HG02938 (cell line): ENCODE results near the gene FGA.
"Not testable (repeated sequence)": the region's sequence is repeated elsewhere in the genome, so short reads cannot be mapped to it uniquely, and the experiment has no call there.

Experiments
- ATAC-seq: cut with Tn5 transposase; IDR thresholded peaks from one replicate; pipeline ENCODE4 v1.9.1; 2021; ENCODE audit warnings: mild to moderate bottlenecking, moderate library complexity; ENCODE audit not compliant: unreplicated experiment

FGA gene

GRCh38 chr4:154608361-154609252 is 18.1 kb upstream of the FGA start:
- ATAC-seq, result no peak

GRCh38 chr4:154606728-154607723 is 16.5 kb upstream of the FGA start:
- no peak for ATAC-seq

- ATAC-seq, result no peak
These were observed 14.2 kb upstream of the FGA start for GRCh38 chr4:154604696-154605200.

DNA sequence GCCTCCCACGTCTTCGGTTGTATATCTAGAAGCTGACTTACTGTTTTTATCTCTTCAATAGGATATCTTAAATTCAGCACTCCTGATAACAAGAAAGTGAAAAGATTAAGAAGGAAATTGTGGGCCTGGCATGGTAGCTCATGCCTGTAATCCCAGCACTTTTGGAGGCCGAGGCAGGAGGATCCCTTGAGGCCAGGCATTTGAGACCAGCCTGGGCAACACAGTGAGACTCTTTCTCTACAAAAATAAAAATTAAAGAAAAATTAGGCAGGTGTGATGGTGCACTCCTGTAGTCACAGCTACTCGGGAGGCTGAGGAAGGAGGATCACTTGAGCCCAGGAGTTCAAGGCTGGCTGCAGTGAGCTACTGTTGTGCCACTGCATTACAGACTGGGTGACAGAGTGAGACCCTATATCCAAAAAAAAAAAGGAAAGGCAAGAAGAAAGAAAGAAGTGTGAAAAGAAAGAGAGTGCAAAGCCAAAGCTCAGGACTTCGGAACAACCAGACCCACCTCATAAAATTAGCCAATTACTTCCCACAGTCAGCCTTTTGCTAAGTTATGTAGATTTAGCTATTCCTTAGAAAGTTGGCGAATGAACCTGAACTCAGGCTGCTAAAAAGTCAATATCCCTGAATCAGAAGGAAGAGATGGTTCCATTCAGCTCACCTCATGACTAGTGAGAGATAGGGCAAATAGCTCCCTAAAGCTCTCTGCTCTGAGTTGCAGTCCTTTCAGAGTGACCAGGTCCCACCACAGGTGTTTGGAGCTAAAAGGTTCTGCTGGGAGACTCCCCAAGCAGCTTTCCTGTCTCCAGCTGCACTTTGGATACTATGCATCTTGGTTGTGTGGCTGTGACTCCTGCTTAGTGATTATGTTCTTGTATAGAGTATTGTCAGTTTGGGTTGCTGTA is 12.7 kb upstream of the FGA start:
- ATAC-seq, result no peak

GRCh38 chr4:154602404-154603020 is 12.0 kb upstream of the FGA start:
- ATAC-seq, result no peak

GRCh38 chr4:154597798-154598774 is 7.5 kb upstream of the FGA start:
- ATAC-seq, result no peak

DNA sequence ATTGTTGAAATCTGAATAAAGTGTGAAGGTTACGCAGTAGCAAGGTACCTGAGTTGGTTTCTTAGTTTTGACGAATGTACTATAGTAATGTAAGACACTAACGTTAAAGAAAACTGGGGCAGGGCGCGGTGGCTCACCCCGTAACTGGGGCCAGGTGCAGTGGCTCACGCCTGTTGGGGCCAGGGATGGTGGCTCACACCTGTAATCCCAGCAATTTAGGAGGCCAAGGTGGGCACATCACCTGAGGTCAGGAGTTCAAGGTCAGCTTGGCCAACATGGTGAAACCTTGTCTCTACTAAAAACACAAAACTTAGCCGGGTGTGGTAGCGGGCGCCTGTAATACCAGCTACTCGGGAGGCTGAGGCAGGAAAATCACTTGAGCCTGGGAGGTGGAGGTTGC is 6.7 kb upstream of the FGA start:
- not testable (repeated sequence) for ATAC-seq

DNA sequence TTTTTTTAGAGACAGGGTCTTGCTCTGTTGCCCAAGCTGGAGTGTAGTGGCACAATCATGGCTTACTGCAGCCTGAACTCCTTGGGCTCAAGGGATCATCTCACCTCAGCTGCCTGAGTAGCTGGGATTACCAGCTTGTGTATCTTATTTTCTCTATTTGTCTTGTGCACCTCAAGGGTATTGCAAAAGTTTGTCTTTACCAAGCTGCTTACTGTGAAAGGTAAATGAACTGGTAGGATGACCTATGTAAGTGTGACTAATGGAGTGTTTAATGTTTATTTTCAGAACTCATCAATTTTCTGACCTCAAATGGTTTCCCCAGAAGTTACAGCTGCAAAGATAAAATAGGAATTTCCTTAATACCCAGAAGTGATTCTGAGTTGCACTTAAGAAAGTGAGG is 5.3 kb upstream of the FGA start:
- no peak for ATAC-seq

GRCh38 chr4:154594343-154594742 is 3.8 kb upstream of the FGA start:
- ATAC-seq, result not testable (repeated sequence)

- no peak for ATAC-seq
These were observed 3.3 kb upstream of the FGA start for GRCh38 chr4:154593868-154594267.

GRCh38 chr4:154591890-154592289 is 1.3 kb upstream of the FGA start:
- ATAC-seq, result no peak

DNA sequence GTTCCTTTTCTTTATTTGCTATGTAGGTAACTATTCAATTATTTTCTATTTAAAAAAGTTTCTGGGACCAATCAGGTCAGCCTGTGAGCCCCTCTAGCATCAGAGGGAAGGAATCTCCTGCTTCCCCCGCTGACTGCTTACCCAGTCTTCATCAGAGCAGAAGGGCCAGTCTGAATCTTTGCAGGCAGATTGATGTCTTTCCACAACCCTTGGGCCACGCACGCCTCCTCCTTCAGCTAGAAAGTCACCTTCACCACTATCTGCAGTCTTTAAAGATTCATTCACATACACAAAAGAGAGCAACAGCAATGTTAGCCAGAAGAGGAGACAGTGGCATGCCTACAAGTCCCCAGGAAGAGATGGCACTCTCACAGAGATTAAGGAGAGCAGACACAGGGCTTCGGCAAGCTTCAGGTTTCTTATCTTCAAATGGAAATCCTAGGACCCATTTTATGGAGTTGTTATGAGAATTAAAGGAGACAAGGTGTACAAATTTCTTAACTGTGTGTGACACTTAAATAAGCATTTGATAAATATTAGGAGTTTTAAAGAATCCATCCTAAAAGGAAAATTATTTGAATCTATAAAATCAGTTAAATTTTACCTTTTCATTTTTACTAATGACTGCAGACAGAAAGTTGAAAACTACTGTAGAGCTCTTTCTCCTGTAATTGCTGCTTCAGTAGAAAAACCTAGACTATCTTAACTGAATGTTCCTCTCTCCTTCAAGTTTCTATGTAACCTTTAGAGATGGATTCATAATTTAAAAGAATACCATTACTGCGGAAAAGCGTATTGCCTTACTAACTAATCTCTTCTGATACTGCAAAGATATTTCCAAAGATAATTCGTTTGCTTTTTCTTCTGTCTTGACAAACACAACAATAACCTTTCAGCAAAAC is 995 bp downstream of the FGA start:
- no peak for ATAC-seq

DNA sequence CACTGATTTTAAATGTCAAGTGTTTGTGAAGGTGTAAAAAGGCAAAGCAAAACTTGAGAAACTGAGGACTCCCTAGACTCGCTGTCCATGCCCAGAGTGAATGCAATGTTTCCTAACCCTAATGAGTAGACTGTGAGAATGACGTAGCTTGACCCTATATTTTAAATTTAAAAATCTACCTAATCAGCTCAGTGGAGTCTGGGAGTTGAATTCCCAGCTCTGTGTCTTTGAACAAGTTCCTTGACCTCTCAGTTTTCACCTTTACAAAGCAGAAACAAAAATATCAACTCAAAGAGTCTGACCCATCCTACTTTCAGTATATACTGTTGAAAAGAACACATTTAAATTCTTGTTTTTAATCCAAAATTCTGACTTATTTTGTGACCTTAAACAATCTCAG is 2.3 kb downstream of the FGA start:
- no peak for ATAC-seq

GRCh38 chr4:154586296-154587033 is 4.1 kb downstream of the FGA start:
- ATAC-seq, result no peak

DNA sequence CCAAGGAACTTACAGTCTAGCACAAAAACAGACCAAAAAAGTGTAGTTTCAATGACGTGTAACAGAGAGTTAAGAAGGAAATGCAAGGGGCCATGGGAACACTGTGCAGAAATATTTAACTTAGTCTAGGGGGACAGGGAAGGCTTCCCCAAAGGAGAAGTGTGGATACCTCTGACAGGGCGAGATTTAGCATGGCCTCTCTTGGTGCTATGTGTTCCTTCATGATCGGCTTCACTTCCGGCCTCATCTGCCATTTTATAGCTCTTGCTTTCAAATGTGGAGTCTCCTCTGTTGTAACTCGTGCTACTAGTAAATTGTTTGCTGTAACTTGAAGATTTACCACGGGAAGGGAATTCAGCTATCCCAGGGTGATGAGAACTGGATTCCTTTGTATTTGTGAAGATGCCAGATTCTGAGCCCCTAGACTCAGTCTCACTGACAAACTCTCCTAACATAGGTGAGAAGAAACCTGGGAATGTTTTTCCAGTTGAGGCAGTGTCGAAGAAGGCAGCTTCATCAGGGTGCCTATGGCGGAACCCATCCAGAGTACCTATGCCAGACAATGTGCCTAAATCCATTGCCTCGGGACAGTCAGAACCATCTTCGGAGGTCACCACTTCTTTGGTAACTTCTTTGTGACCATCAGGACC is 5.0 kb downstream of the FGA start:
- no peak for ATAC-seq

DNA sequence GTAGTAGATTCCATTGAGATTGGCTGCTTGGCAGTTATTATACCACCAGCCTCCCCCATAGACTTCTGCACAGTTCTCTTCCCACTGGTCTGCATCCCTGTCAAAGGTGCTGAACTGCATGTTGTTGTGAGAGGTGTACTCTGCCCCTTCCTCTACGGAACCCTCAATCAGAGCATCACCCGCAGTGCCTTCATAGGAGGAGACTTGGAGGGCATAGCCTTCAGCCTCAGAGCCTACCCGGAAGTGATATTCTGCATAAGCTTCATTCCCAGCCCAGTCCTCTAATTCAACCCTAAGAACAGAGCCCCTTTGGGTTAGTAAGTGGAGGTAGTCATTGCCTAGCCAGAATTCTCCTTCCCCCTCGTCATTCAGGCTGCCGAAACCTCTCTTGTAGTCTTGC is 6.3 kb downstream of the FGA start:
- no peak for ATAC-seq

GRCh38 chr4:154583677-154584076 is 6.9 kb downstream of the FGA start:
- ATAC-seq, result no peak
